ENCODE results near the gene SLC9A7. TPM values are rescaled to one million over a fixed set of nuclear protein-coding genes. Genes with fewer than 3 reads are reported as not detected.
A peak's percentile ranks its signal among the peaks of the same experiment; 100 is the strongest.

The SLC9A7 gene
- total and polyA plus RNA-seq, 2 experiments from 2014 or later, result 14.1 to 52.9 TPM

GRCh38 chrX:46574774-46575381, 184.0 kb downstream of the SLC9A7 start:
- H3K9ac ChIP-seq, result peak overlapping the region; percentile 74; the same call in 1 of the 2 replicates
- 0 to 22% methylated on average over 7 to 10 of the region's 90 CpGs for WGBS, 2 experiments (ENCODE audit: low coverage in 1 of 2, low lambda C conversion rate in 2 of 2, missing lambda C conversion rate in 2 of 2)
- H4K20me1 ChIP-seq (ENCODE audit: insufficient read depth), result no peaks in the 10 kb centered on the region
- no peaks in the 10 kb centered on the region for H3K9me3 ChIP-seq (ENCODE audit: low read depth)
- no peak for TF ChIP-seq EZH2 (IDR thresholded peaks at IDR 0.05; ENCODE audit: insufficient read depth, poor library complexity, severe bottlenecking)
- H3K9me2 ChIP-seq (ENCODE audit: insufficient read depth), result no peaks in the 10 kb centered on the region
- no peak overlapping the region for H3K27ac ChIP-seq
- peaks cover 9% of the 10 kb centered on the region for H3F3A ChIP-seq (ENCODE audit: insufficient read depth)
- H3K36me3 ChIP-seq (ENCODE audit: low read depth), result no peaks in the 10 kb centered on the region
- peak overlapping the region; percentile 79 for H3K4me3 ChIP-seq
- in situ Hi-C loops (cut with MboI), result loop anchor here (25.0 kb wide), 1 partner anchor 212 kb away; no protein-coding TSS in a partner anchor
- peak overlapping the region; percentile 68 for H3K4me2 ChIP-seq (ENCODE audit: unreplicated experiment)
- peaks cover 16% of the 10 kb centered on the region for H3K79me2 ChIP-seq (ENCODE audit: insufficient read depth)
- peak overlapping the region; percentile 89; the same call in 1 of the 2 replicates for H2AFZ ChIP-seq
- H3K27me3 ChIP-seq (replicated peaks; ENCODE audit: insufficient read depth), result no peaks in the 10 kb centered on the region
- peaks cover 7% of the 10 kb centered on the region for H3K4me1 ChIP-seq (ENCODE audit: insufficient read depth)
- DNase-seq, result peak; percentile 52

- Histone ChIP-seq H3K9me2 (ENCODE audit: insufficient read depth) (no peaks in the 10 kb centered on the region), H3K9me3 (ENCODE audit: low read depth) (no peaks in the 10 kb centered on the region), H3K4me3 (peak overlapping the region; percentile 79), H3K36me3 (ENCODE audit: low read depth) (no peaks in the 10 kb centered on the region), H3F3A (ENCODE audit: insufficient read depth) (peaks cover 9% of the 10 kb centered on the region), H3K27ac (peak overlapping the region; percentile 66), H3K4me2 (ENCODE audit: unreplicated experiment) (peak overlapping the region; percentile 79), H3K9ac (peak overlapping the region; percentile 74), H3K27me3 (replicated peaks; ENCODE audit: insufficient read depth) (no peaks in the 10 kb centered on the region), H2AFZ (peak overlapping the region; percentile 89), H3K79me2 (ENCODE audit: insufficient read depth) (peaks cover 10% of the 10 kb centered on the region), H4K20me1 (ENCODE audit: insufficient read depth) (no peaks in the 10 kb centered on the region), H3K4me1 (ENCODE audit: insufficient read depth) (peaks cover 7% of the 10 kb centered on the region)
- DNase-seq, result peak; percentile 77
- in situ Hi-C loops (cut with MboI), result loop anchor here (25.0 kb wide), 1 partner anchor 213 kb away; no protein-coding TSS in a partner anchor
- TF ChIP-seq EZH2 (IDR thresholded peaks at IDR 0.05; ENCODE audit: insufficient read depth, poor library complexity, severe bottlenecking), result no peak
- no peak for TF ChIP-seq EZH2phosphoT487 (IDR thresholded peaks at IDR 0.05; ENCODE audit: insufficient read depth, low read depth)
- 1 to 3% methylated on average over 6 to 25 of the region's 107 CpGs for WGBS, 2 experiments (ENCODE audit: low coverage in 1 of 2, low lambda C conversion rate in 2 of 2, missing lambda C conversion rate in 2 of 2)
Observed at GRCh38 chrX:46573892-46574773, 184.8 kb downstream of the SLC9A7 start.

GRCh38 chrX:46573331-46573891, 185.5 kb downstream of the SLC9A7 start, which contains the start of gene CHST7:
Gene CHST7 (plus strand): TSS chrX:46573765. CDS start chrX:46573932, 167 bp downstream.
- in situ Hi-C loops (cut with MboI), result loop anchor here (25.0 kb wide), 1 partner anchor 214 kb away; no protein-coding TSS in a partner anchor
- Histone ChIP-seq H3K27ac (peak within 1 kb of the TSS; percentile 66), H3K9me3 (ENCODE audit: low read depth) (no peaks in the 10 kb centered on the region), H3K4me2 (ENCODE audit: unreplicated experiment) (peak within 1 kb of the TSS; percentile 79), H3K9me2 (ENCODE audit: insufficient read depth) (no peaks in the 10 kb centered on the region), H3K4me3 (peak within 1 kb of the TSS; percentile 79), H4K20me1 (ENCODE audit: insufficient read depth) (no peaks in the 10 kb centered on the region), H3K4me1 (ENCODE audit: insufficient read depth) (peaks cover 7% of the 10 kb centered on the region), H3K36me3 (ENCODE audit: low read depth) (no peaks in the 10 kb centered on the region), H2AFZ (peak within 1 kb of the TSS; percentile 89), H3K9ac (peak within 1 kb of the TSS; percentile 74), H3K27me3 (replicated peaks; ENCODE audit: insufficient read depth) (no peaks in the 10 kb centered on the region), H3K79me2 (ENCODE audit: insufficient read depth) (peaks cover 2% of the 10 kb centered on the region), H3F3A (ENCODE audit: insufficient read depth) (peaks cover 9% of the 10 kb centered on the region)
- WGBS, 2 experiments (ENCODE audit: low coverage in 1 of 2, low lambda C conversion rate in 2 of 2, missing lambda C conversion rate in 2 of 2), result 6 to 8% methylated on average over 7 to 8 of the region's 35 CpGs
- TF ChIP-seq EZH2phosphoT487 (IDR thresholded peaks at IDR 0.05; ENCODE audit: insufficient read depth, low read depth), result no peak
- peak; percentile 81 for DNase-seq

- no peaks in the 10 kb centered on the region for H3K36me3 ChIP-seq (ENCODE audit: low read depth)
- H3K27ac ChIP-seq, result peak overlapping the region; percentile 66; the same call in 1 of the 2 replicates
- no peaks in the 10 kb centered on the region for H4K20me1 ChIP-seq (ENCODE audit: insufficient read depth)
- peak; percentile 16 for DNase-seq
- no peaks in the 10 kb centered on the region for H3K9me2 ChIP-seq (ENCODE audit: insufficient read depth)
- WGBS, 2 experiments (ENCODE audit: low coverage in 1 of 2, low lambda C conversion rate in 2 of 2, missing lambda C conversion rate in 2 of 2), result 84 to 87% methylated on average over 5 of the region's 5 CpGs
- H3K9me3 ChIP-seq (ENCODE audit: low read depth), result no peaks in the 10 kb centered on the region
- no peak overlapping the region for H3K4me3 ChIP-seq
- no peaks in the 10 kb centered on the region for H3K79me2 ChIP-seq (ENCODE audit: insufficient read depth)
- peak overlapping the region; percentile 74; the same call in 1 of the 2 replicates for H3K9ac ChIP-seq
- peaks cover 7% of the 10 kb centered on the region for H3K4me1 ChIP-seq (ENCODE audit: insufficient read depth)
- no peaks in the 10 kb centered on the region for H3K27me3 ChIP-seq (replicated peaks; ENCODE audit: insufficient read depth)
- H2AFZ ChIP-seq, result peak overlapping the region; percentile 89
- TF ChIP-seq EZH2 (IDR thresholded peaks at IDR 0.05; ENCODE audit: insufficient read depth, poor library complexity, severe bottlenecking) (no peak), EZH2phosphoT487 (IDR thresholded peaks at IDR 0.05; ENCODE audit: insufficient read depth, low read depth) (no peak)
- in situ Hi-C loops (cut with MboI), result loop anchor here (25.0 kb wide), 1 partner anchor 215 kb away; no protein-coding TSS in a partner anchor
- H3F3A ChIP-seq (ENCODE audit: insufficient read depth), result peaks cover 9% of the 10 kb centered on the region
- no peak overlapping the region for H3K4me2 ChIP-seq (ENCODE audit: unreplicated experiment)
Observed at GRCh38 chrX:46572340-46572936, 186.5 kb downstream of the SLC9A7 start.
